Trophoblast cell (in vitro differentiated cells and primary cell): ENCODE data around the gene LMO4.

Source experiments
- DNase-seq, 2 donors: peaks; one replicate each; pipeline ENCODE4 v3.0.0-alpha.2; 2016
- H2AFZ ChIP-seq: 2 replicates; pipeline ENCODE4 v1.6.1; 2013; ENCODE audit warnings: low read length, moderate library complexity, mild to moderate bottlenecking; ENCODE audit not compliant: insufficient read depth, poor library complexity
- H2AK5ac ChIP-seq: 2 replicates; pipeline ENCODE4 v1.6.1; 2013; ENCODE audit warnings: mild to moderate bottlenecking, low read length
- H2BK120ac ChIP-seq: 2 replicates; pipeline ENCODE4 v1.6.1; 2013; ENCODE audit warnings: low read length, mild to moderate bottlenecking, moderate library complexity; ENCODE audit not compliant: insufficient read depth, poor library complexity
- H2BK12ac ChIP-seq: 2 replicates; pipeline ENCODE4 v1.6.1; 2013; ENCODE audit warnings: mild to moderate bottlenecking, low read length, moderate library complexity
- H2BK5ac ChIP-seq: 2 replicates; pipeline ENCODE4 v1.6.1; 2013; ENCODE audit warnings: low read length, low read depth, moderate library complexity, mild to moderate bottlenecking; ENCODE audit not compliant: poor library complexity
- H3K14ac ChIP-seq: 2 replicates; pipeline ENCODE4 v1.6.1; 2013; ENCODE audit warnings: mild to moderate bottlenecking, low read length
- H3K18ac ChIP-seq: 2 replicates; pipeline ENCODE4 v1.6.1; 2013; ENCODE audit warnings: mild to moderate bottlenecking, low read length
- H3K23ac ChIP-seq: 2 replicates; pipeline ENCODE4 v1.6.1; 2013; ENCODE audit warnings: low read length
- H3K27ac ChIP-seq: 2 replicates; pipeline ENCODE4 v1.5.1; 2013; ENCODE audit warnings: low read depth, mild to moderate bottlenecking, inconsistent platforms, low read length, moderate library complexity
- H3K27me3 ChIP-seq: 2 replicates; pipeline ENCODE4 v1.6.1; 2013; ENCODE audit warnings: inconsistent platforms, mild to moderate bottlenecking, low read length, moderate library complexity; ENCODE audit not compliant: insufficient read depth
- H3K36me3 ChIP-seq, 2 experiments: 1 replicate in 1 of 2; 2 replicates in 1 of 2; pipeline ENCODE4 v1.6.1; 2013; ENCODE audit warnings: low read length in 2 of 2, mild to moderate bottlenecking in 2 of 2, moderate library complexity in 1 of 2; ENCODE audit not compliant: insufficient read depth in 2 of 2, control insufficient read depth in 1 of 2
- H3K4ac ChIP-seq: 2 replicates; pipeline ENCODE4 v1.6.1; 2013; ENCODE audit warnings: low read depth, mild to moderate bottlenecking, low read length, moderate library complexity
- H3K4me1 ChIP-seq, 2 experiments: 1 replicate in 1 of 2; 2 replicates in 1 of 2; pipeline ENCODE4 v1.6.1; 2013; ENCODE audit warnings: low read length in 2 of 2, mild to moderate bottlenecking in 2 of 2, moderate library complexity in 1 of 2; ENCODE audit not compliant: insufficient read depth in 2 of 2, control insufficient read depth in 1 of 2
- H3K4me2 ChIP-seq: 2 replicates; pipeline ENCODE4 v1.6.1; 2013; ENCODE audit warnings: inconsistent platforms, mild to moderate bottlenecking, low read length, moderate library complexity
- H3K4me3 ChIP-seq: 2 replicates; pipeline ENCODE4 v1.5.1; 2013; ENCODE audit warnings: mild to moderate bottlenecking, low read depth, low read length, inconsistent platforms
- H3K79me1 ChIP-seq: one replicate; pipeline ENCODE4 v1.6.1; 2013; ENCODE audit warnings: low read length
- H3K79me2 ChIP-seq: 2 replicates; pipeline ENCODE4 v1.6.1; 2013; ENCODE audit warnings: low read length, mild to moderate bottlenecking; ENCODE audit not compliant: control insufficient read depth, insufficient read depth, poor library complexity
- H3K9ac ChIP-seq: 2 replicates; pipeline ENCODE4 v1.6.1; 2013; ENCODE audit warnings: mild to moderate bottlenecking, low read length
- H3K9me3 ChIP-seq: 2 replicates; pipeline ENCODE4 v1.6.1; 2013; ENCODE audit warnings: low read depth, mild to moderate bottlenecking, control low read depth, inconsistent platforms, low read length; ENCODE audit not compliant: insufficient read depth
- H4K12ac ChIP-seq: 2 replicates; pipeline ENCODE4 v1.6.1; 2013; ENCODE audit warnings: low read depth, mild to moderate bottlenecking, low read length, moderate library complexity
- H4K8ac ChIP-seq: 2 replicates; pipeline ENCODE4 v1.6.1; 2013; ENCODE audit warnings: low read depth, mild to moderate bottlenecking, low read length, moderate library complexity
- H4K91ac ChIP-seq: one replicate; pipeline ENCODE4 v1.6.1; 2013; ENCODE audit warnings: low read depth, mild to moderate bottlenecking, low read length, moderate library complexity
- WGBS: extraction: QIAGEN DNeasy Blood & Tissue Kit; methylation state at CpG from one replicate; pipeline ENCODE4 v1.1.7; 2013; ENCODE audit warnings: missing lambda C conversion rate; ENCODE audit not compliant: insufficient read length, insufficient coverage; ENCODE audit errors: extremely low coverage; 5-methylcytosine and 5-hydroxymethylcytosine counted together

The LMO4 gene

DNA sequence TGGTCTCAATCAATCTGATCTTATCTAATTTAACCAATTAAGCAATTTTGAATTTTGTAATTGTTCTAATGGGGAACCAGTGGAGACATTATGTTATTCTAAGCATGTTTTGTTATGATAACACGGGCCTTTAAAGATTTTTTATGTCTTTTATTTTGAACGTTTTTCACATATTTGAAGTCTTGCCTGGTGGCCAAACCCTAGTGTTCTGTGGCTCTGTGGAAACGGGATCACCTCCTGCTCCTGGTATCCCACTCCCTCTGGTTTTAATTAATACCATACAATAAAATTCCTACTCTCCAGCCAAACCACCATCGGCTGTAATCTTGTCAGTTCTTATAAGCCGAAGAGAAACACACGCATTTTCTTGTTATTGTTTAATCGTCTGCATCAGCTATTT is 22.9 kb upstream of the LMO4 start:
- no peak overlapping the region for H4K8ac ChIP-seq
- H3K4me2 ChIP-seq, result no peak overlapping the region
- H3K4me3 ChIP-seq, result no peak overlapping the region
- no CpG with 5 or more reads among the region's 7 CpGs for WGBS
- no peak overlapping the region for H3K9ac ChIP-seq
- no peaks in the 10 kb centered on the region for H3K27me3 ChIP-seq
- H3K27ac ChIP-seq, result no peak overlapping the region
- H3K4ac ChIP-seq, result no peak overlapping the region
- no peak overlapping the region for H3K23ac ChIP-seq
- H2BK120ac ChIP-seq, result no peak overlapping the region
- H2BK5ac ChIP-seq, result no peak overlapping the region
- DNase-seq, result no peak
- H2BK12ac ChIP-seq, result no peak overlapping the region
- no peaks in the 10 kb centered on the region for H3K36me3 ChIP-seq
- H3K79me2 ChIP-seq, result no peaks in the 10 kb centered on the region
- H2AFZ ChIP-seq, result no peak overlapping the region
- no peak overlapping the region for H3K14ac ChIP-seq
- H4K12ac ChIP-seq, result no peak overlapping the region
- H3K79me1 ChIP-seq, result no peaks in the 10 kb centered on the region
- no peak overlapping the region for H3K18ac ChIP-seq
- no peaks in the 10 kb centered on the region for H3K9me3 ChIP-seq
- no peak overlapping the region for H2AK5ac ChIP-seq
- H4K91ac ChIP-seq, result no peak overlapping the region
- H3K4me1 ChIP-seq, result no peaks in the 10 kb centered on the region

DNA sequence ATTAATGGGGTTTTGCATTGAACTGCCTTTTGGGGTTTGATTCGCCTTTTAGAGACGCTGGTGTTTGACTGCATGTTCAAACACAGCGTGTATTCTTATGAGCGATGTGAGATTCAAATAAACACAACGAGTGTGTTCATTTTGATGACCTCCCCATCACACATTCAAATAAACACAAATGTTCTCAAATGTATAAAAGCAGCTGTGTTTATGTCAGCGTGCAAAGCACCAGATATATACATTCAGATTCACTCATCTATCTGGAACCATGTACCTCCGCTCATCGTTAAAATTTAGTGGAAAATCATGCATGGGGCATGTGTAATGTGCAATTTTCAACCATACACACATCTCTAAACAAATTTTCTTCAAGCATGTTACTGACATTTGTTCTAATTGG is 21.4 kb upstream of the LMO4 start:
- H3K79me1 ChIP-seq, result no peaks in the 10 kb centered on the region
- no peaks in the 10 kb centered on the region for H3K36me3 ChIP-seq
- H3K18ac ChIP-seq, result no peak overlapping the region
- no peak overlapping the region for H3K14ac ChIP-seq
- no CpG with 5 or more reads among the region's 8 CpGs for WGBS
- no peak overlapping the region for H2BK12ac ChIP-seq
- no peak overlapping the region for H3K4me2 ChIP-seq
- H3K4ac ChIP-seq, result no peak overlapping the region
- H4K8ac ChIP-seq, result no peak overlapping the region
- H4K91ac ChIP-seq, result no peak overlapping the region
- no peak overlapping the region for H3K23ac ChIP-seq
- DNase-seq, result no peak
- no peaks in the 10 kb centered on the region for H3K4me1 ChIP-seq
- no peak overlapping the region for H3K4me3 ChIP-seq
- H2BK5ac ChIP-seq, result no peak overlapping the region
- H2AK5ac ChIP-seq, result no peak overlapping the region
- no peak overlapping the region for H4K12ac ChIP-seq
- no peak overlapping the region for H2AFZ ChIP-seq
- no peaks in the 10 kb centered on the region for H3K79me2 ChIP-seq
- no peak overlapping the region for H2BK120ac ChIP-seq
- no peaks in the 10 kb centered on the region for H3K27me3 ChIP-seq
- no peak overlapping the region for H3K9ac ChIP-seq
- no peaks in the 10 kb centered on the region for H3K9me3 ChIP-seq
- no peak overlapping the region for H3K27ac ChIP-seq

DNA sequence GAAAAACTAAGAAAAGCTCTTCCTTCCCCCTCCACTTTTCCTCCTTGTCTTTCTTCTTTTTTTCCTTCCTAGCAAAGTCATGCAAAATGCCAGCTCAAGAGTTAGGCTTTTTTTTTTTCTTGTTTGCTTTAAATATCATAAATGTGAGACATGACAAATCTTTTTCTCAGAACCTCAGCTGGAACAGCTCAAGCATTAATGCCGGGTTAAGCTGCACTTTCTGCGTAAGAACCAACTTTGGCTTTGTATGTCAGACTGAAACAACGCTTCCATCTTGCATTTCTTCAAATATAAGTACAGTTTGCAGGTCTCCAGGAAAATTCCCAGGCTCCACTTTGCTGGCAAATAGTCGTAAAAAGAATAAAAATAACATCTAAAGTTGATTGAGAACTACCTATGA is 20.7 kb upstream of the LMO4 start:
- Histone ChIP-seq H4K91ac (no peak overlapping the region), H4K12ac (no peak overlapping the region), H3K18ac (no peak overlapping the region), H3K4ac (no peak overlapping the region), H3K14ac (no peak overlapping the region), H3K9me3 (no peaks in the 10 kb centered on the region), H3K4me2 (no peak overlapping the region), H3K9ac (no peak overlapping the region), H3K4me1 (no peaks in the 10 kb centered on the region), H2BK12ac (no peak overlapping the region), H2BK120ac (no peak overlapping the region), H3K79me2 (no peaks in the 10 kb centered on the region), H3K79me1 (no peaks in the 10 kb centered on the region), H2BK5ac (no peak overlapping the region), H3K27me3 (no peaks in the 10 kb centered on the region), H3K27ac (no peak overlapping the region), H4K8ac (no peak overlapping the region), H3K36me3 (no peaks in the 10 kb centered on the region), H3K4me3 (no peak overlapping the region), H2AFZ (no peak overlapping the region), H2AK5ac (no peak overlapping the region), H3K23ac (no peak overlapping the region)
- no peak for DNase-seq
- no CpG with 5 or more reads among the region's 4 CpGs for WGBS

DNA sequence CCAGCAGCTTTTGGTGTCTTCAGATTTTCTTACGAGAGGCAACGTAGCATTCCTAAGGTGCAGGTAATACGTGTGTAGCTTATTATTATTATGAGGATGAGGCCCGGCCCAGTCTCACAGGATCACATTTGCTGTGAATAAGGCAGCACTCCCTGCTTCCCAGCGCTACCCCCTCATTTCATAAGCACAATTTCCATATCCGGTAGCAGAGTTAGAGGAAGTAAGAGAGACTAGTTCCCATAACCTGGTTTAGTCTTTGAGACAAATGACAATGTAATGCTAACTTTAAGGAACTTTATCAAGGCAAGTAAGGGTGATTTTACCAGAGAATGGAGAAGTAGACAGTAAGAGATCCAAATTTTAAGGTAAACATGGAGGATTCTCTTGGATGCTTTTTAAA is 14.6 kb upstream of the LMO4 start:
- Histone ChIP-seq H3K79me2 (no peaks in the 10 kb centered on the region), H3K4me2 (no peak overlapping the region), H4K91ac (no peak overlapping the region), H3K9me3 (no peaks in the 10 kb centered on the region), H2BK5ac (no peak overlapping the region), H3K79me1 (peaks cover 3% of the 10 kb centered on the region), H2AFZ (no peak overlapping the region), H4K8ac (no peak overlapping the region), H3K4ac (no peak overlapping the region), H3K18ac (no peak overlapping the region), H3K36me3 (no peaks in the 10 kb centered on the region), H3K4me3 (no peak overlapping the region), H3K4me1 (peaks cover 4 to 9% of the 10 kb centered on the region in 2 experiments), H2BK12ac (no peak overlapping the region), H3K14ac (no peak overlapping the region), H2AK5ac (no peak overlapping the region), H3K9ac (no peak overlapping the region), H3K23ac (no peak overlapping the region), H4K12ac (no peak overlapping the region), H2BK120ac (no peak overlapping the region), H3K27ac (no peak overlapping the region), H3K27me3 (no peaks in the 10 kb centered on the region)
- no CpG with 5 or more reads among the region's 6 CpGs for WGBS
- DNase-seq, result no peak
